Endothelial cell of umbilical vein (primary cell): Measurements from ENCODE around the gene ZNF407. TPM values are rescaled to one million over a fixed set of nuclear protein-coding genes. Genes with fewer than 3 reads are reported as not detected.

Experiments
- BruUV-seq: library from RNA; stranded (reverse); fragments of 400-500 nt; replicated peaks from 2 replicates; lab custom pipeline; 2021; lab: Mats Ljungman, UMichigan
- CTCF ChIA-PET: fragments of 300-600, 350-600 bp; sonication (Branson Sonifier 250); formaldehyde crosslinking; loops from one replicate; lab custom pipeline; 2021; ENCODE audit warnings: antibody characterized with exemption, inconsistent platforms; lab: Charles Lee
- POLR2A ChIA-PET: fragments of 300-600, 350-600 bp; sonication (Branson Sonifier 250); formaldehyde crosslinking; loops from one replicate; lab custom pipeline; 2021; ENCODE audit warnings: antibody characterized with exemption, inconsistent platforms; lab: Charles Lee
- DNase-seq: peaks from one replicate; pipeline ENCODE4 v3.0.0-alpha.2; 2011; ENCODE audit warnings: low read depth, low spot score
- FAIRE-seq: peaks from 2 replicates; lab custom pipeline; 2011; peaks lifted over from hg19 to GRCh38; lab: Jason Lieb, UNC
- H2AFZ ChIP-seq: 2 replicates; pipeline ENCODE4 v1.6.0; 2012; ENCODE audit warnings: low read depth, low read length, control low read depth, inconsistent platforms
- H3K27ac ChIP-seq: 2 replicates; pipeline ENCODE4 v1.5.1; 2011; ENCODE audit warnings: low read depth, mild to moderate bottlenecking, control low read depth, low read length, moderate library complexity; ENCODE audit not compliant: insufficient read depth
- H3K27me3 ChIP-seq, 2 experiments: 2 replicates each; pipeline versions ENCODE4 v1.6.0 to v1.6.1; 2011; ENCODE audit warnings: low read length in 2 of 2, mixed read lengths in 1 of 2; ENCODE audit not compliant: control insufficient read depth in 2 of 2, insufficient read depth in 2 of 2
- H3K36me3 ChIP-seq, 2 experiments: 2 replicates in 1 of 2; 3 replicates in 1 of 2; pipeline ENCODE4 v1.5.1; 2011; ENCODE audit warnings: low read length in 2 of 2, mild to moderate bottlenecking in 1 of 2, moderate library complexity in 1 of 2; ENCODE audit not compliant: control insufficient read depth in 2 of 2, insufficient read depth in 2 of 2; ENCODE audit errors: extremely low read depth in 1 of 2
- H3K4me1 ChIP-seq: 3 replicates; pipeline ENCODE4 v1.5.1; 2011; ENCODE audit warnings: mild to moderate bottlenecking, low read length; ENCODE audit not compliant: control insufficient read depth, insufficient read depth; ENCODE audit errors: extremely low read depth
- H3K4me2 ChIP-seq: 2 replicates; pipeline ENCODE4 v1.6.1; 2011; ENCODE audit warnings: low read length, control low read depth, mixed read lengths; ENCODE audit not compliant: insufficient read depth
- H3K4me3 ChIP-seq, 3 experiments: fragments of 200-600 bp in 1 of 3; sonication (generic), shearing (Covaris generic) in 1 of 3; replicated peaks in 1 of 3; 2 replicates each; pipeline ENCODE4 v1.5.1; 2011 to 2016; ENCODE audit warnings: control low read depth in 3 of 3, low read length in 3 of 3, mild to moderate bottlenecking in 2 of 3, inconsistent platforms in 1 of 3, low read depth in 1 of 3, moderate library complexity in 1 of 3; ENCODE audit not compliant: insufficient read depth in 1 of 3
- H3K79me2 ChIP-seq: 2 replicates; pipeline ENCODE4 v1.6.0; 2012; ENCODE audit warnings: low read length, inconsistent platforms; ENCODE audit not compliant: control insufficient read depth, insufficient read depth
- H3K9ac ChIP-seq: replicated peaks from 2 replicates; pipeline ENCODE3; 2011; ENCODE audit warnings: low read length, control low read depth; ENCODE audit not compliant: insufficient read depth; ENCODE audit errors: extremely low read depth
- H3K9me1 ChIP-seq: replicated peaks from 3 replicates; pipeline ENCODE4 v1.6.0; 2011; ENCODE audit warnings: mild to moderate bottlenecking, low read length; ENCODE audit not compliant: control insufficient read depth, insufficient read depth; ENCODE audit errors: extremely low read depth
- H3K9me3 ChIP-seq: replicated peaks from 2 replicates; pipeline ENCODE4 v1.5.1; 2012; ENCODE audit warnings: low read length, inconsistent platforms; ENCODE audit not compliant: control insufficient read depth, insufficient read depth
- H4K20me1 ChIP-seq: replicated peaks from 2 replicates; pipeline ENCODE3; 2011; ENCODE audit warnings: mild to moderate bottlenecking, low read length; ENCODE audit not compliant: control insufficient read depth, insufficient read depth; ENCODE audit errors: extremely low read depth
- EZH2 ChIP-seq: IDR thresholded peaks from 2 replicates; pipeline ENCODE4 v1.6.1; 2012; ENCODE audit warnings: borderline replicate concordance, low read depth, mild to moderate bottlenecking, moderate library complexity, low read length, inconsistent platforms; ENCODE audit not compliant: severe bottlenecking
- FOS ChIP-seq: IDR thresholded peaks from 2 replicates; pipeline ENCODE4 v1.6.1; 2011; ENCODE audit warnings: mild to moderate bottlenecking, low read length, moderate library complexity, borderline replicate concordance; ENCODE audit not compliant: insufficient read depth
- GATA2 ChIP-seq: IDR thresholded peaks from 2 replicates; pipeline ENCODE4 v1.7.0; 2011; ENCODE audit warnings: low read depth, mild to moderate bottlenecking, moderate library complexity, mixed read lengths, low read length; ENCODE audit not compliant: insufficient read length, insufficient read depth
- POLR2A ChIP-seq: IDR thresholded peaks from 2 replicates; pipeline ENCODE4 v1.6.1; 2012; ENCODE audit warnings: low read depth, mild to moderate bottlenecking, control low read depth, low read length
- dilution Hi-C: fragments of 300-500 bp; cut with MboI; formaldehyde crosslinking; loops from one replicate; pipeline ENCODE4 v1.15.0; 2019; ENCODE audit warnings: low sequenced_read_pairs; ENCODE audit not compliant: extremely low pct_ligation_motif_present
- intact Hi-C: fragments of 100-400 bp; cut with micrococcal nuclease; formaldehyde crosslinking; loops from one replicate; pipeline ENCODE4 v1.10.0; 2022
- polyA plus RNA-seq, 4 experiments: library from polyadenylated mRNA; depleted of rRNA in 3 of 4; stranded (reverse) in 3 of 4; unstranded in 1 of 4; fragments of >200 nt; gene quantifications; 2 replicates each; pipeline versions ENCODE4 v1.2.1 to v1.2.3, GENCODE V29; 2011 to 2012; ENCODE audit warnings: missing spikeins in 1 of 4
- total RNA-seq: library from RNA; stranded (reverse); gene quantifications from 2 replicates; pipeline ENCODE4 v1.2.3, GENCODE V29; 2021
- TF ChIP-seq, protein P1 (sequence below): IDR thresholded peaks from 2 replicates; pipeline ENCODE4 v1.6.1; 2011; ENCODE audit not compliant: insufficient read depth, insufficient read length

The ZNF407 gene
- total and polyA plus RNA-seq, 2 donors (not counting 3 experiments of a cell fraction or from before 2014, with no cell fraction given): 3.8 to 20.1 TPM

DNA sequence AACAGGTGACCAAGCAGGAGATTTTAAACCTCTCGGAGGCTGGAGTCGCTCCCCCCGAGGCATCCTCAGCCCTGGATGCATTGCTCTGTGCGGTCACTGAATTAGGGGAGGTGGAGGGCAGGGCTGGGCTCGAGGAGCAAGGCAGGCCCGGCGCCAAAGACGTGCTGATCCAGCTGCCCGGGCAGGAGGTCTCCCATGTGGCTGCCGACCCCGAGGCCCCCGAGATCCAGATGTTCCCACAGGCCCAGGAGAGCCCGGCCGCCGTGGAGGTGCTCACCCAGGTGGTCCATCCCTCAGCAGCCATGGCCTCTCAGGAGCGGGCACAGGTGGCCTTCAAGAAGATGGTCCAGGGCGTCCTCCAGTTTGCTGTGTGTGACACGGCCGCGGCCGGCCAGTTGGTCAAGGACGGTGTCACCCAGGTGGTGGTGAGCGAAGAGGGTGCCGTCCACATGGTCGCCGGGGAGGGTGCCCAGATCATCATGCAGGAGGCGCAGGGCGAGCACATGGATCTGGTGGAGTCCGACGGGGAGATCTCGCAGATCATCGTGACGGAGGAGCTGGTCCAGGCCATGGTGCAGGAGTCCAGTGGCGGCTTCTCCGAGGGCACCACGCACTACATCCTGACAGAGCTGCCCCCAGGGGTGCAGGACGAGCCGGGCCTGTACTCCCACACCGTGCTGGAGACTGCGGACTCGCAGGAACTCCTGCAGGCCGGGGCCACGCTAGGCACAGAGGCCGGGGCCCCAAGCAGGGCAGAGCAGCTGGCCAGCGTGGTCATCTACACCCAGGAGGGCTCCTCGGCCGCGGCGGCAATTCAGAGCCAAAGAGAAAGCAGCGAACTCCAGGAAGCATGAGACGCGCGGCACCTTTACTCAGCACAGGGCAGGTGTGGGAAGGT is 466.2 kb downstream of the ZNF407 start:
- no peaks in the 10 kb centered on the region for H3K9me1 ChIP-seq
- no peaks in the 10 kb centered on the region for H3K9me3 ChIP-seq
- dilution Hi-C loops (no loop called here), intact Hi-C loops (no loop called here)
- H3K36me3 ChIP-seq: no peaks in the 10 kb centered on the region
- H3K27ac ChIP-seq: no peak overlapping the region
- H2AFZ ChIP-seq: no peak overlapping the region
- H3K4me2 ChIP-seq: no peak overlapping the region
- BruUV-seq: no TSS peak
- H3K79me2 ChIP-seq: no peaks in the 10 kb centered on the region
- DNase-seq (no peak), FAIRE-seq (no peak)
- peaks cover 12% of the 10 kb centered on the region for H3K4me1 ChIP-seq
- ChIA-PET CTCF (interaction anchor here (1.1 kb wide), 1 partner anchor 23 kb away, joined by 3 read pairs; no protein-coding TSS in a partner anchor), POLR2A (no interaction called here)
- H3K9ac ChIP-seq: no peak overlapping the region
- no peaks in the 10 kb centered on the region for H3K27me3 ChIP-seq
- TF ChIP-seq EZH2 (no peak), FOS (no peak), GATA2 (no peak), POLR2A (no peak)
- TF ChIP-seq, protein P1, sequence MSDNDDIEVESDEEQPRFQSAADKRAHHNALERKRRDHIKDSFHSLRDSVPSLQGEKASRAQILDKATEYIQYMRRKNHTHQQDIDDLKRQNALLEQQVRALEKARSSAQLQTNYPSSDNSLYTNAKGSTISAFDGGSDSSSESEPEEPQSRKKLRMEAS: no peak
- H4K20me1 ChIP-seq: no peaks in the 10 kb centered on the region
- no peak overlapping the region for H3K4me3 ChIP-seq

DNA sequence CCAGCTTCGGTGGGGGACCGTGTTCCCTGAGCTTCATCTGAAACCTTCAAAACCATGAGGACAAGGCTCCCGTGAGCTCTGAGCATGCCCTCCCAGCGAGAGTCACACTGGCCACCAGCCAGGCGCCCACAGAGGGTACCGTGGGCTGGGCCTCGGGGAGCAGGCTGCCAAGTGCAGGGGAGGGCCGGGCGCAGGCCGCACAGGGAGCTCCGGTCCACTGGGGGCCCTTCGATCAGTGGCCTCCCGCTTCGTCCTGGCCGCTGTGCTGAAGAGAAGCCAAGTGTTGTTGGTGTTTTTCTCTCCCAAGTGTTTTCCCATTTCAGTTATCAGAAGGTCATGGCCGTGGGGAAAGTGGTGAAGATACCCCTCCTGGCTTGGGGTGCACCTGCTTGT is 466.8 kb downstream of the ZNF407 start:
- Histone ChIP-seq H3K27me3 (no peaks in the 10 kb centered on the region), H3K4me3 (no peak overlapping the region), H3K36me3 (no peaks in the 10 kb centered on the region), H3K4me2 (no peak overlapping the region), H3K9me3 (no peaks in the 10 kb centered on the region), H4K20me1 (no peaks in the 10 kb centered on the region), H3K27ac (no peak overlapping the region), H3K9me1 (no peaks in the 10 kb centered on the region), H3K79me2 (no peaks in the 10 kb centered on the region), H2AFZ (no peak overlapping the region), H3K4me1 (peaks cover 18% of the 10 kb centered on the region), H3K9ac (no peak overlapping the region)
- TF ChIP-seq, protein P1: no peak
- no peak for DNase-seq
- no TSS peak for BruUV-seq
- dilution Hi-C loops: no loop called here
- no peak for FAIRE-seq
- intact Hi-C loops: no loop called here
- ChIA-PET CTCF (interaction anchor here (1.1 kb wide), 1 partner anchor 23 kb away, joined by 3 read pairs; no protein-coding TSS in a partner anchor), POLR2A (no interaction called here)
